ENCODE data around the gene FGFR3.
"Not testable (repeated sequence)": the region's sequence is repeated elsewhere in the genome, so short reads cannot be mapped to it uniquely, and the experiment has no call there.

FGFR3 gene

DNA sequence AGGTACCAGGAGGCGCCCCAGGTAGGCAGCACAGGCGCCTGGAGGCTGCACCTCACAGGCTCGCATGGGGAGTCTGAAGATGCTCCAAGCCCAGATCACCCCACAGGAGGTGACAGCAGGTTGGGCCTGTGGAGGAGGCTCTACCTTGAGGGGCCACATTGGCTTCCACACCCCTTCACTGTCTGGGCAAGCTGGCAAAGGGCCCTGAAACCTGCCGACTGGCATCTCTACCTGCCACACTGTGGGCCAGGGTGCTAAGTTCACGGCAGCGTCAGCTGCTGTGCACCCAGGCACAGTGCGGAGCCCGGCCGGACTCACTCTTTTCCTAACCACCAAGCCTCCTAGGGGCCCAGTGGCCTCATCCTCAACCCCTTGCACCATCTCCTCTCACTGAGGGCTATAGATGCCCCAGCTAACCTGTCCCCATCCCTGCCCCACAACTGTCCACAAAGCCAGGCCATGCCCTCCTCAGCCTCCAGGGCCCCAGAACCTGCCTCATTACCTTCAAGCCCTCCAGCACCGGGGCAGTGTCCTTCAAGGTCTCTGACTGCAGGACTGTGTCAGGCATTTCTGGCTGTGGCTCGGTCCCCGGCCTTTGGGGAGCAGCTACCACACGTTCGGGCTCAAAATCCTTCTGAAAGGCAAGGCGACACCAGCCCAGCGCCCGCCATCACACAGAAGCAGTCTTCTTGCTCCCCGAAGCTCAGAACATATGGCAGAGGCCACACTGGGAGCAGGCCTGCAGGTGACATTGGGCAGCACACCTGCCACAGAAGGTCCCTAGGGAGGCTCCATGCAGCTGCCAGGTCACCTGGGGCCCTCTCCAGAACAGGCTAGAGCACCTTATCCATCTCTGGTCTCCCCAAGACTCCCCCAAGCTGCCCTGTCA lies 28.8 kb downstream of the FGFR3 start:
- no peak for DNase-seq

DNA sequence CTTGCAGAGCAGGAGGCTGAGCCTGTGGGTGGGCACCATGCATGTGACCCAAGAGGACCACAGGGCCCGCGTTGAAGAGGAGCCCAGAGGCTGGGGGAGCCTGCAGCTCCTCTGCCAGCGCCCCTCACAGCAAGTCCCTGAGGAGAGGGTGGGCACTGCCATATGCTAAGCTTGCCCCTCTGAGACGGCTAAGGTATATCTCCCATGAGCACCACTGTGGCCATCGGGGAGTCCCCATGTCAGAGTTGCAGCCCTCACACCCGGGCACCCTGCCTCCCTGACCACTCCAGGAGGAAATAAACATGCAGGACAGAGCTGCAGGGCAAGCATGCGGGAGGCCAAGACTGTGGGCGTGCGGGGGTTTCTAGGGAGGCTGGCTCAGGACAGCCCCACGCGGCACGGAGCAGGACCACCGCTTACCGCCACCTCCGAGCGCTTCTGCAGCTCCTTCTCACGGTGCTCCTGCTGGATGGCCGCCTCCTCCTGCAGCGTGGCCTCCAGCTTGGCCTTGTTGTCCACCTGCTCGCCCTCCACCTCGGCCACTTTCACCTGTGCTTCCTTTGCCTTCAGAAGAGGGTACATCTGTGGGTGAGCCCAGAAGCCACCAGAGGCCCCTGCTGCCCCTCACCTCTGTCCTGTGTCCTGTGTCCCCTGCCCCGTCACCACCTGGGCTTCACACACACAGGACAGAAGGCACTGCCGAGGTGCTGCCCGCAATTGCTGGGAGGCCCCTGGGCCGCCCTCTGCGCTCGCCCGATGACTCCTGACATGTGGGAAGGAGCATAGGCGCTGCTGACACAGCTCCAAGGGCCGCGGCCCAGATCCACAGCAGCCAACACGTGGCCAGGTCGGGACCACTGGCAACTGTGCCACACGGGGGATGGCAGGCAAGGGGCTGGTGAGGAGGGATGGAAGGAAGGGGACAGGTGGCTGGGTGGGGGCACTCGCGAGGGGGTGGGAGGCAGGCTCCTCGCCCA lies 29.8 kb downstream of the FGFR3 start:
- DNase-seq, result no peak

DNA sequence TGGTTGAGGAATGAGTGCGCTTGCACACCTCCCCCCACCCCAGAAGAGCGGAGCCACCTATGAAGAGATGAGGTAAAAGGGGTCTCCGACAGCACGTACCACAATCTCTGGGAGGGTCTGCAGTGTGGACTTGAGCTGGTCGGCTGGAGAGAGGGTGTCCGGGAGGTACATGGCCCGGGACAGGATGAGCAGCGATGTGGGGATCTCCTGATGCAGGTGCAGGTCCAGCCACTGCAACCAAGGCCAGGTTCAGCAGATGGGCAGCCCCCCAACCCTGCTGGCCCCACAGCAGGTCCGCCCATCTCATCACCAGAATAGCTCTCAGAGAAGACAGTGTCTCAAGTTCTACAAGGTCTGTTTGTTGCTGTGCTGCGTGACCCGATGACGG lies 30.4 kb downstream of the FGFR3 start:
- DNase-seq, result no peak

DNA sequence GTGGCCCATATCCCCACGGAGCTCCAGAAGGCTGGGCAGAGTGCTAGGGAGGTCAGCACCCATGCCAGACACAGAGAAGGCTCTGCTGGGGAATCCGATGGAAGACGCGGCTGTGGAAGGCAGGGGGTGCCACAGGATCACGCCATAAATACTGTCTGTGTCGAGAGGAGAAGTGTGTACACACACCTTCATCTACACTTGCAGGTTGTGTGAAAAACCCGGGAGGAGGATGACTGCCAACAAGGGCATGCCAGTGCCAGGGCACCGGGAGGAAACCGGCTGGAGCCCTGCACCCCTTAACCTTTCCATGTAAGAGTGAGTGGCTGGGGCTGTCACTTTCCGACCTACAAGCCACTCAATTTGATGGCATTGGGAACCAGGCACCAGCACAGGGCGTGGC lies 31.7 kb downstream of the FGFR3 start:
- no peak for DNase-seq

DNA sequence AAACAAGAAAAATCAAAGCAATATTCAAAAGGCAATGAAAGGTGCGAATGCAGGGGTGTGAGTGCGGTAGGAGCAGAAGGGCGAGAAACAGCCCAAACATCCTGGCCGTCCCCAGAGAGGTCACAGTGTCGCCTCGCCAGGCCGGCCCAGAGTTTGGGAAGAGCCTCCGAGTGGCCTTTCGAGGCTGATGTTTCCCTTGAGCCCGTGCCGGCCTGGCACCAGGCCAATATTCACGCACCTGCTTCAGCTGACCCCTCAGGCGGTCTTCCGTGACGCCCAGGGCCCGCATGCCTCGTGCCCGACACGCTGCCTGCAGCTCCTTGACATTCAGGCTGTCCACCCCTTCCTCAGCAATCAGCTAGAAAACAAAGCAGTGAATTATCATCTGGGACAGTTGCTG lies 32.2 kb downstream of the FGFR3 start:
- DNase-seq, result no peak

DNA sequence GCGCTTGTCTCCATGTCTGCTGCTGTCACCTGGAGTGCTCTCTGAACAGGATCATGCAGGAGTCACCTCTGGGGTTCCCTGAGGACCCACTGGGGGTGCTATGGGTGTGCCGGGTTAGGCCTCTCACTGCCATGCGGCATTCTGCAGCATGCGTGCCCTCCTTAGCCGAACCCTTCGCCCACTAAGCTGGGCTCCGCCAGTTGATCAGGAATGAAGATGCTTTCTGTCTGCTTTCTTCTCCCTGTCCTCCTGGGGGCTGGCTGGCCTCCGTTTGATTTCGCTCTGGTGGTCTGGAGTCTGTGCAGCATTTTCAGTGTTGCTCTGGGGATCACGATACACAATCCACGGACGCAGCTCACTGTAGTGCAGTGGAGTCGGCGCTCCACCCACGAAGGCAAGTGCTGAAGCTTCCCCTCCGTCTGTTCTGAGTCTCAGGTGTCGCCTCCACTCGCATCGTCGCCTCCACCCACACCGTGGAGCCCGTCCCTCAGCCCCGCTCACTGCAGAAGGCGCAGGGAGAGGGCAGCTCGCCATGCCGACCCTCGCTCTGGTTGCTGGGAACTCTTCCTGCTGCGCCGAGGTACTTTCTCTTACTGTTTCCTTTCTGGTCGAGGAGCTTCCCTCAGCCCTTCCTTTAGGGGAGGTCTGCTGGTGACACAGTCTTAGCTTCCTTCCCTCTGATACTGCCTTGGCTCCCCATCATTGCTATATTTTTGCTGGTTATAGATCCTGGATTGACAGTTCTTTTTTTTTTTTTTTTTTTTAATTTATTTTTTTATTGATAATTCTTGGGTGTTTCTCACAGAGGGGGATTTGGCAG lies 33.6 kb downstream of the FGFR3 start:
- no peak for DNase-seq

DNA sequence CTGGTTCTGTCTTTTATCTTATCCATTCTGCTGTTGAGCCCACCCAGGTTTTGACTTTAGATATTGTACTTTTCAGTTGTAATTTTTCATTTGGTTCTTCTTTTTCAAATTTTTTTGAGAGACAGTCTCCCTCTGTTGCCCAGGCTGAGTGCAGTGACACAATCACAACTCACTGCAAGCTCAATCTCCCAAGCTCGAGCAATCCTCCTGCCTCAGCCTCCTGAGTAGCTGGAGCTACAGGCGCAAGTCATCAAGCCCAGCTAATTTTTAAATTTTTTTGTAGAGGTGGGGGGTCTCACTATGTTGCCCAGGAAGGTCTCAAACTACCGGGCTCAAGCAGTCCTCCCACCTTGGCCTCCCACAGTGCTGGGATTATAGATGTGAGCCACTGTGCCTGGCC lies 37.1 kb downstream of the FGFR3 start:
- DNase-seq, result no peak

DNA sequence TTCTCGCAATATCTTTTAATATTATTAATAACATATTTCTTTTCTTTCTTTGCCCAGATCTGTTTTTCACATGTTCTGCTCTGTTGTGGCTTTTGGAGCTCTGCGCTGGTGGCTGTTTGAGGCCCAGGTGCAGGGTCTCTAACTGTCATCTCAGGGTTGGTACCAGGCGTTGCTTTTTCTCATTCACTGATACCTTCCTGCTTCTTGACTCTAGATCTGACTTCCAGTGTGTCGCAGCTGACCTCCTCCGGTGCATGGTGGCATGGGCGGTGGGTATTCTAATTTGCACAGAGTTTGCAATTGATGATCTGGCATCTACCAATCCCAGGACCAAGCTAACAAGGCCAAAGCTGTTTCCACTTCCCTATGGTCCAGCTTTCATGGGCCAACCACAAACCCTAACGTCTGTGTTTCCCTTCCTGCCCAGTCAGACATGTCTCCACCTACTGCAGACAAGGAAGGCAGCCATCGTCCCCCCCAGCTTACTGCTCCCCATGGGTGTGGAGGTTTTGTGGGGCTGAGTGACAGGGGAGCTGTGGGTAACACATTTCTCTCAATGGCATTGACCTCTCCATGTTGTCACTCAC lies 37.6 kb downstream of the FGFR3 start:
- no peak for DNase-seq

DNA sequence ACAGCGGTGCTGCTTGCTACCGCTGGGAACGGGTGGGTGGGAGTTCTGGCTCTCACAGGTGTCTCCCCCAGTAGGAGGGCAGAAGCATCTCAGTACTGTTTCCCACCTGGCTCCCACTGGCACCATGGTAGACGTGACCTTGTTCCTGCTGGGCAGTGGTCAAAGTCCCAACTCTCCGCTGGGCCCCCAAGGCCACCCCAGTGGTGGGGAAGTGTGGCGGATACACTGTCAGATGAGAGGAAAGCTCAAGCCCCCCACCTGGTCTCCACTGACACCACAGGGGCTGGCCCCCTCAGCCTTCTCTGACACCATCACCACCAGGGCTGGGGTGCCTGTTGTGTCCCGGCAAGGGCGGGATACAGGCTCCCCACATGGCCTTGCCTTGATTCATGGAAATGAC lies 38.2 kb downstream of the FGFR3 start:
- no peak for DNase-seq

DNA sequence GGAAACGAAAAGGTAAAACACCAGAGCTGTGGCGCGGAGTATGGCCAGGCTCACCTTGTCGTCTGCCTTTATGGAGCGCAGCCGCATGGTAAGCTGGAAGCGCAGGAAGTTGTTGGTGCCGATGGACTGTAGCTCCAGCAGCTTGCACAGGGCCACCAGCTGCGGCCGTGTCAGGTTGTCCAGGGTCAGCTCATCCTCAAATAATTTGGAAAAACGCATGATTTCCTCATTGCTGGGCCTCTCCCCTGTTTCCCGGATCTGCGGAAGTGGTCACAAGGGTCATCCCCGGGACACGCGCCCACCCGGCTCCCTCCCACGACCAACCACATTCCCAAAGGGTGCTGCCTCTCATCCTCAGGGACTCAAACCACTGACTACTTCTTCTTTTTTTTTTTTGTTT lies 39.6 kb downstream of the FGFR3 start:
- DNase-seq, result no peak

DNA sequence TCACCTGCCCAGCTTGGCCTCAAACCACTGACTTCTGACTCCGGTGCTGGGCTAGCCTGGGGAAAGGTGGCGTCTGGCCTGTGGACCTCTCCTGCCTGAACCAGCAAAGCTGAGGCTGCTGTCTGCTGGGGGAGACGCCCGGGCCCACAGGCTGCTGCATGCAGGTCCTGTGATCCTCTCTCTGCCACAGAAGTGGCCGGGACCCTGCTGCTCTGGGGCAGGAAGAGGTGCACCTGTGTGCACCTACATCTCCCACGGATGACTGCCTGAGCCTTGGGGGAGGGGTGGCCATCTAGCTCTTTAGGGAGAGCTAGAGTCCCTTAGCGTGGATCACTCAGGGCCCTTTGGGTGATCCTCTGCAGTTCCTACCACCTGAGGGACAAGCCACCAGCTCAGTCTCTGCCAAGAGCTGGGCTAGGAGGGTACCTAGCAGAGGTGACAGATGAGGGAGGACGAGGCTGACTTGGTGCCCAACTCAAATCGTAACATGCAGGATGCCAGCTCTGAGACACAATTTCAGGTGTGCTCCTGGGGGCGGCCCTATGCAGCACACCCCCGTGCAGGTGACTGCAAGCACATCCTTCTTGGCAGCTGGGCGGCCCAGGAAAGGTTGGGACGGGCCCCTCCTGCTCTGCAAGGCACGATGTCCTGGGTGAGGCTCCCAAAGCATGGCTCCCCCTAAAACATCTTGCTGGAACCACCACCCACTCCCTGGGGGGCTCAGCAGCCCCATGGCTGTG lies 40.4 kb downstream of the FGFR3 start:
- DNase-seq, result no peak

DNA sequence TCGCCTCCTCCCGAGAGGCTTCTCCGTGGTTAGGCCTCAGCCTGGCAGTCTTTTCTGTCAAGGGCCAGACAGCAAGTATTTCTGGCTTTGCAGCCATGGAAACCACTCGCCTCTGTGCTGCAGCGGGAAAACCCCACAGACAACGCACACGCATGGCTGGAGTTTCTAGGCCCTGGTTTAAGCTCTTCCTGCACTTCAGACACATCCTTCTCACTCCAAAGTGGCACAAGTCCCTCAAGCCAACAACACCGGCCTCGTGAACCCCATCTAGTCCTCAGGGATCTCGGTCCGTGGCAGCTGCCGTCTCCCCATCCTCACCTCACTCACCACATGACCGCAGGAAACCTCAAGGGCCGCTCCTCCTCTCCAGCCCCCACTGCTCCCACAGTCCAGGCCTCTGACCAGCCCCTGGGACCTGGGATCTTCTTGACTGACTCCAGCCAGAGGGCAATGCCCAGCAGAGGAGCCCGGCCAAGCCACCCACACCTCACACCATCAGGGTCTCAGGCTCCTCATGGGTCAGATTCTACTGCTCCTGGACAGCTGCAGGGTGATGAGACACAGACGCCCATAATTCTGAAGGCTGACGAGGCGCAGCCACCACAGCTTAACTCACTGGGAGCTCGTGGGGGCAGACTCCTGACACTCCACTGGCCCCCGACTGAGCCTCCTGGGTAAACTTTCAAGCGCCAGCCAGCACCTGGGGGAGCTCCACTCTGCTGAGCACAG lies 41.1 kb downstream of the FGFR3 start:
- no peak for DNase-seq

DNA sequence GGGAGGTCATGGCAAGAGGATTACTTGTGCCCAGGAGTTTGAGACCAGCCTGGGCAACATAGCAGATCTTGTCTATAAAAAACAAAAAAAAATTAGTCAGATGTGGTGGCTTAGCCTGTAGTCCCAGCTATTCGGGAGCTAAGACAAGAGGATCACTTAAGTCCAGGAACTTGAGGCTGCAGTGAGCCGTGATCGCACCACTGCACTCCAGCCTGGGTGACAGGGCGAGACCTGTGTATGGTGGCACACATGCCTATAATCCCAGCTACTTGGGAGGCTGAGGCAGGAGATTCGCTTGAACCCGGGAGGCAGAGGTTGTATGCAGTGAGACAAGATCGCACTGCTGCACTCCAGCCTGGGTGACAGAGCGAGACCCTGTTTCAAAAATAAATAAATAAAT lies 42.7 kb downstream of the FGFR3 start:
- not testable (repeated sequence) for DNase-seq

DNA sequence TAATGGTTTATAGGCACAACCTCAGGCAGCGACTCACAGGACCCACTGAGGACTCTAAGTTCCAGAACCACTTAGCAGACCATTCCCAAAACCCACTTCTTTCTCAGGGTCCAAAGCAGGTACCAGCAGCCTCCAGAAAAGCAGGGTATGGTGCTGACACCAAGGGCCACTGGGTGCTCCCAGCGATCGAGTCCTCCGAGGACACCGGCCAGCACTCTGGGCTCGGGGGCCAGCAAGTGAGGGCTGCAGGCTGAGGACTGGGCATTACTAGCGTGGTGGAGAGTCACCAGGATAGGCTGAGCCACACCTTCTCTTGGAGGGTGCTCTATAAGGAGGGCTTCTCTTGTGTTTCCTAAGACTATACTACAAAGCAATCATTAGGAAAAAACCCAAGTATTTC lies 43.6 kb downstream of the FGFR3 start:
- DNase-seq, result no peak

DNA sequence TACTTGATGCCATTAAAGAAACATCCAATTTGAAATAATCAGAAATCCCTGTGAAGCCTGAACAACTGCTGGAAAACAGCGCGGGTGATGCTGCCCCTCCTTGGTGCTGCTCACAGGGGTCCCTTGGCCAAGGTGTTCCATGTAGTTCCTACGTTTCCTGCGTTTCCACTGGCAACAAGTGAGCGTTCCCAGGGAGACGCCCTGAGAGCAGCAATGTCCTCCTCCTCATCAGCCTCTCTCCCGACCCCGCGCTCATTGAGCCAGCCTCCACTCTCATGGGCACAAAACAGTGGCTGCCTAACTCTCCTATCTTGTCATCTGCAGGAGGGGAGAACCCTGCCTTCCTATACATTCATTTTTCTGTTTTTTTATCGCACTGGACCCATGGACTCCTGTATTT lies 44.0 kb downstream of the FGFR3 start:
- DNase-seq, result no peak

DNA sequence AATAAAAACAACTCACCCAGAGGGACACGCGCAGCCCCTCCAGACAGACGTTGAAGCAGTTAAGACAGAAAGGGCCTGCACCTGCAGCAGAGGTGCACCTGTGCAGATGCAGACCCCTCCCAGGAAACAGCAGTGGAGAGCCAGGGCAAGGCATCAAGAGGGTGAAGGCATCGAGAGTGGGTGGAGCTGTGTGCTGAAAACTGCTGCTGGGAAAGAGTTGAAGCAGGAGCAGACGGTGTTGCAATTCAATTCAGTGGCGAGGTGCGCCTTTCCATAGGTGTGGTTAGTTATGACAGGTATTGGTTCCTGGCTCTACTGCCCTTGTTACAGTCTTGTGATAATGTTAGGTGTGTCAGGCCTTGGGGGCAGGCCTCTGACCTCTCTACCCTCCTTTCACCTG lies 46.2 kb downstream of the FGFR3 start:
- DNase-seq, result no peak

DNA sequence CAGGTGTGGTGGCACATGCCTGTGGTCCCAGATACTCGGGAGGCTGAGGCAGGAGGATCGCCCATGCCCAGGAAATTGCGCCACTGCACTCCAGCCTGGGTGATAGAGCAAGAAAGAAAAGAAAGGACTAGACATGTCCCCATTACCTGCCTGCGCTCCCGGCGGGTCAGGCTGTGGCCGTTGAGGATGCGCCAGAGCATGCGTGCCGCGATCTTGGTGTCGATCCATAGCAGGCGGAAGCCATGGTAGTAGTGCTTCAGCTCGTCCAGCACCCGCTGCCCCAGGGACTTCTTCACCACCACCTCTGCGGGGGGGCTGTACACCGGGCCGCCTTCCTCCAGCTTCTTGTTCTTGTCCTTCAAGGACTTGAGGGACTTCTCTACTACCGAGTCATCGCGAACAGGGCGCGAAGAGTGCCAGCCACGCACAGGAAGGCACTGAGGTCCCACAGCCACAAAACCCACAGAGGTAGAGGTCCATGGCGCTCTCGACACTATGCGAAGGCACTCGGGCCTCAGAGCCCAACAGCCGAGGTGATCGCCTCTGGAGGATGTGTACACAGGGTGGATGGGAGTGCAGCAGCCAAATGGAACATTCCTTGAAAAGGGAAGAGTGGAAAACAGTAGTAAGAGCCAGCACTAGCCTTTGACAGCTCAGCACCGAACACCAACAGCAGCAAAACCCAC lies 48.3 kb downstream of the FGFR3 start:
- DNase-seq, result no peak

DNA sequence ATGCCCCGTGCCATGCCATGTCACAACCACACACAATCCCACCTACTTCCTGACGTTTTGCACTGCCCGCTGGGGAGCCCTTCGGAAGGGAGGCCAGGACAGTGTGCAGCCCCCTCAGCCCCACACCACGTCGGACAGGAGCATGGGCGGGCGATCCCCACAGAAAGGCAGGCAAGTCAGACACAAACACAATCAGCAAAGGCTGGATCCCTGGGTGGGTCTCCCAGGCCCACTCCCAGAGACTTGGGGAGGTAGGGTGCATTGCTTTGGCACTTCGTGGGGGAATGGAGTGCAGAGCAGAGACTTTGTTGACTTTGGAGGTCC lies 48.8 kb downstream of the FGFR3 start:
- no peak for DNase-seq

DNA sequence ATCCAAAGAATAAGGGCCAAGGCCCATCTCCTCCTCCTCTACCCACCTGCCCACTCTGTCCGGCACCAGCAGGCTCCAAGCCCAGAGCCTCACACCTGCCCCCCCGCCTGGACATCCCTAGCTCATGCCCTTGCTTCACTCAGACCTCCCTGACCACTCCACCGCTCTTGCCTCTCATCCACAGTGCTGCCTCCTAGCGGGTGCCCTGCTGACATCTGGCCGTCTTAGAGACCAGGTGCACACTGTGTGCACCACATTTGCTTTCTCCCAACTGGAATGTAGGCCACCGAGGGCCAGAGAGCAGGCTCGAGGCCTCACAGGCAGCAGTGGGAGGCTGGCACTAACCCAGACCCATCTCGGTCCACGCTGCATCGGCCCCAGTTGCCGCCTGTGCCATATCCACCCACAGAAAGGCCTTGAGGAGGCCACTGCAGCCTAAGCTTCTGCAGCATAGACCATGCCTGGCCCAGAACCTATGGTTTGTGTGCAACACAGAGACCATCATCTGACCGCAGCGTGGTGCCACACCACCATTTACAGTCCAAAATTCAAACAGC lies 49.3 kb downstream of the FGFR3 start:
- no peak for DNase-seq

DNA sequence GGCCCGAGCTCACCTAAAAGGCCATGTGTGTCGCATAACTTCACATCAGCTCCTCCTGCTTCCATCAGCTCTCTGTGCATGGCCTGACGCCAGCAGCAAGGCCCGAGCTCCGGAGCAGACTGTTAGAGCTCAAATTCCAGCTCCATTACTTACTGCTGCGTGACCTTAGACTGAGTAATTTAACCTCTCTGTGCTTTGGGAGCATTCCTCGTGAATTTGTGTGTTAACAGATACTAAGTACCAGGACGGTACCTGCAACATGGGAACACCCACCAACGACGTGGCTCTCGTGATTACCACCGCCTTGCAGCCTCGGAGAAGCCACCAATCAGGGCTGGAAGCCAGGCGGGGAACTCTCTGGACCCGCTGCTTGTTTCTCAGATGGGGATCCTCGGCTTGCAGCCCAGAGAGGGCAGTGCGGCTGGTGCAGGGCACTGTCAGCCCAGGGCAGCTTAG lies 49.9 kb downstream of the FGFR3 start:
- peak; percentile 86 for DNase-seq

All from fibroblast of upper back skin (primary cell).